ENCODE data around the gene NUP133.

DNA sequence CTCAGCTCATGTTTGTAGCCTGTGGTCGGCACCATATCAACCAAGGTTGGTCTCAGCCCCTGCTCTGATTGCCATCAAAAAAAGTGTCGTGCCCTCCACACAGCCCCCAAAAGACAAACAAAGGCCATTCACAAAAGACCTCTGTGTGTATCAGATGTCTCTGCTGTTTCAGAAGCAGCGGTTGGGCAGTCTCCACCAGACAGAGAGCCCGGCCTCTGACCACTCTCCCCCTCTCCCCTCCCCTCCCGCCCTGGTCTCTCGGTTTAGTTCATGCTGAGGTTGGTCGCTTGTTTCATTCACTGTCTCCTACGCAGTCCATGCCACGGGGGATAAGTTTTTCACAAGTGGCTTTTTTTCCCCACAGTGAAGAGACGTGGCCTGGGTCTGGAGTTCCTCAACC is 101.3 kb downstream of the NUP133 start:
- TF ChIP-seq POLR2A (IDR thresholded peaks at IDR 0.05), result no peak
- TF ChIP-seq, protein P1, sequence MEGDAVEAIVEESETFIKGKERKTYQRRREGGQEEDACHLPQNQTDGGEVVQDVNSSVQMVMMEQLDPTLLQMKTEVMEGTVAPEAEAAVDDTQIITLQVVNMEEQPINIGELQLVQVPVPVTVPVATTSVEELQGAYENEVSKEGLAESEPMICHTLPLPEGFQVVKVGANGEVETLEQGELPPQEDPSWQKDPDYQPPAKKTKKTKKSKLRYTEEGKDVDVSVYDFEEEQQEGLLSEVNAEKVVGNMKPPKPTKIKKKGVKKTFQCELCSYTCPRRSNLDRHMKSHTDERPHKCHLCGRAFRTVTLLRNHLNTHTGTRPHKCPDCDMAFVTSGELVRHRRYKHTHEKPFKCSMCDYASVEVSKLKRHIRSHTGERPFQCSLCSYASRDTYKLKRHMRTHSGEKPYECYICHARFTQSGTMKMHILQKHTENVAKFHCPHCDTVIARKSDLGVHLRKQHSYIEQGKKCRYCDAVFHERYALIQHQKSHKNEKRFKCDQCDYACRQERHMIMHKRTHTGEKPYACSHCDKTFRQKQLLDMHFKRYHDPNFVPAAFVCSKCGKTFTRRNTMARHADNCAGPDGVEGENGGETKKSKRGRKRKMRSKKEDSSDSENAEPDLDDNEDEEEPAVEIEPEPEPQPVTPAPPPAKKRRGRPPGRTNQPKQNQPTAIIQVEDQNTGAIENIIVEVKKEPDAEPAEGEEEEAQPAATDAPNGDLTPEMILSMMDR (IDR thresholded peaks at IDR 0.05), result no peak
